Neural cell (in vitro differentiated cells): ENCODE results near the gene GIMAP8.

Experiments used
- CTCF ChIP-seq: fragments of 450-650 bp; IDR thresholded peaks from 2 replicates; pipeline ENCODE4 v1.5.1; 2014; ENCODE audit warnings: antibody characterized with exemption, mild to moderate bottlenecking, moderate library complexity; ENCODE audit not compliant: poor library complexity, severe bottlenecking
- EZH2 ChIP-seq: fragments of 200-600, 300-800 bp; shearing (Covaris generic), sonication (generic); IDR thresholded peaks from 2 replicates; pipeline ENCODE4 v1.6.1; 2014; ENCODE audit warnings: antibody characterized with exemption, low read length, borderline replicate concordance, mild to moderate bottlenecking; ENCODE audit not compliant: insufficient read depth, poor library complexity, severe bottlenecking
- REST ChIP-seq: IDR thresholded peaks from 2 replicates; pipeline ENCODE4 v1.6.1; 2012; ENCODE audit warnings: borderline replicate concordance

GRCh38 chr7:150409300-150410030 lies 41.0 kb upstream of the GIMAP8 start:
- TF ChIP-seq CTCF = no peak
- no peak for TF ChIP-seq EZH2
- TF ChIP-seq REST = no peak
